Glutamatergic neuron (in vitro differentiated cells): Measurements from ENCODE around the gene CEACAM8. TPM values are rescaled to one million over a fixed set of nuclear protein-coding genes. Genes with fewer than 3 reads are reported as not detected.

ENCODE experiments used
- DNase-seq: peaks from one replicate; pipeline ENCODE4 v3.0.0; 2022
- H3K27ac Mint-ChIP-seq: one replicate; pipeline ENCODE4 v1.8.0; 2020; ENCODE audit warnings: mild to moderate bottlenecking, mixed read lengths, inconsistent platforms; ENCODE audit not compliant: unreplicated experiment
- H3K27me3 Mint-ChIP-seq: one replicate; pipeline ENCODE4 v1.8.0; 2020; ENCODE audit warnings: mild to moderate bottlenecking, moderate library complexity, mixed read lengths, inconsistent platforms; ENCODE audit not compliant: unreplicated experiment
- H3K36me3 Mint-ChIP-seq: one replicate; pipeline ENCODE4 v1.8.0; 2020; ENCODE audit warnings: mild to moderate bottlenecking, mixed read lengths, inconsistent platforms; ENCODE audit not compliant: unreplicated experiment
- H3K4me1 Mint-ChIP-seq: one replicate; pipeline ENCODE4 v1.8.0; 2020; ENCODE audit warnings: mild to moderate bottlenecking, low read depth, mixed read lengths, inconsistent platforms; ENCODE audit not compliant: unreplicated experiment
- H3K4me3 Mint-ChIP-seq: one replicate; pipeline ENCODE4 v1.8.0; 2020; ENCODE audit warnings: mild to moderate bottlenecking, mixed read lengths, inconsistent platforms; ENCODE audit not compliant: unreplicated experiment
- H3K9me3 Mint-ChIP-seq: one replicate; pipeline ENCODE4 v1.8.0; 2020; ENCODE audit warnings: mild to moderate bottlenecking, moderate library complexity, mixed read lengths, inconsistent platforms; ENCODE audit not compliant: unreplicated experiment
- total RNA-seq: library from RNA; stranded (reverse); fragmentation: NEBNext Ultra II Directional; extraction: Animal tissue kit (Norgen Biotek cat#: 25700); gene quantifications from one replicate; pipeline ENCODE4 v1.2.1, GENCODE V29; 2021; ENCODE audit not compliant: unreplicated experiment
- TF ChIP-seq, protein P1 (sequence below): fragments of 200-600 bp; sonication (generic); IDR thresholded peaks from one replicate; pipeline ENCODE4 v1.5.0; 2021; ENCODE audit not compliant: partially characterized antibody, unreplicated experiment

The CEACAM8 gene
- total RNA-seq, 1 donor from 2014 or later = not detected

DNA sequence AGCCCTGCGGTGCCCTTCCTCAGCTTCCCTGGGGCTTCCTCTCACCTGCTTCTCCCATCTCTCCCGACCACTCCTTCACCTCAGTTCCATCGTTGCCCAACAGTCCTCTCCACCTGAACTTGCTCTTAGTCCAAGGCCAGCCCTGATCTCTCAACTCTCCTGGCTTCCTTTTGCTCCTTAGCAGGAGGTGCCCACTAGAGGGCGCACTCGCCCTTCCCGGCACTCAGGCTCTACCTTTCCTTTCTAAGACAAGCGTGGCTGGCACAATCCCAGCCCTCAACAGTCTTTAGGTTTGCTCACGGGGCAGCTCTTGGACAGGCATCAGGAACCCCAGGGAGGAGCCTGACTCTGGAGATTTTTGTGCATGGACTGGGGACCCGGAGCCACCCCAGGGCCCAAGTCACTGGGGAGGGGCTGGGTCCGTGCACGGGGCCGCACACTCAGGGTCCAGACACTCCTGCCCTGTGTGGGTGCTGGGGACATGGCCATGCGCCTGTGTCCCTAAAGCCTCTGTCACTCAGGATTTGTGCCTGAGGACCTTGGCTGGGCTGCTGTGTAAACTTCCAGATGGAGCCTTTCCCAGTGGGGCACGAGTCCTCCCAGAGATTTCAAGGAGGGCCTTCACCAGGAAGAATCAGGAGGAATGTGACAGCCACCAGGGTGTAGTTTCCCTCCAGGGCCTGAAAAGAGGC, 12.1 kb upstream of the CEACAM8 start:
- peaks cover 2% of the 10 kb centered on the region for H3K27me3 Mint-ChIP-seq
- peaks cover 4% of the 10 kb centered on the region for H3K36me3 Mint-ChIP-seq
- H3K4me1 Mint-ChIP-seq = peaks cover 1% of the 10 kb centered on the region
- DNase-seq = peak; percentile 83
- H3K27ac Mint-ChIP-seq = no peak overlapping the region
- H3K4me3 Mint-ChIP-seq = no peak overlapping the region
- no peaks in the 10 kb centered on the region for H3K9me3 Mint-ChIP-seq
- TF ChIP-seq, protein P1, sequence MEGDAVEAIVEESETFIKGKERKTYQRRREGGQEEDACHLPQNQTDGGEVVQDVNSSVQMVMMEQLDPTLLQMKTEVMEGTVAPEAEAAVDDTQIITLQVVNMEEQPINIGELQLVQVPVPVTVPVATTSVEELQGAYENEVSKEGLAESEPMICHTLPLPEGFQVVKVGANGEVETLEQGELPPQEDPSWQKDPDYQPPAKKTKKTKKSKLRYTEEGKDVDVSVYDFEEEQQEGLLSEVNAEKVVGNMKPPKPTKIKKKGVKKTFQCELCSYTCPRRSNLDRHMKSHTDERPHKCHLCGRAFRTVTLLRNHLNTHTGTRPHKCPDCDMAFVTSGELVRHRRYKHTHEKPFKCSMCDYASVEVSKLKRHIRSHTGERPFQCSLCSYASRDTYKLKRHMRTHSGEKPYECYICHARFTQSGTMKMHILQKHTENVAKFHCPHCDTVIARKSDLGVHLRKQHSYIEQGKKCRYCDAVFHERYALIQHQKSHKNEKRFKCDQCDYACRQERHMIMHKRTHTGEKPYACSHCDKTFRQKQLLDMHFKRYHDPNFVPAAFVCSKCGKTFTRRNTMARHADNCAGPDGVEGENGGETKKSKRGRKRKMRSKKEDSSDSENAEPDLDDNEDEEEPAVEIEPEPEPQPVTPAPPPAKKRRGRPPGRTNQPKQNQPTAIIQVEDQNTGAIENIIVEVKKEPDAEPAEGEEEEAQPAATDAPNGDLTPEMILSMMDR = peak; percentile 84

DNA sequence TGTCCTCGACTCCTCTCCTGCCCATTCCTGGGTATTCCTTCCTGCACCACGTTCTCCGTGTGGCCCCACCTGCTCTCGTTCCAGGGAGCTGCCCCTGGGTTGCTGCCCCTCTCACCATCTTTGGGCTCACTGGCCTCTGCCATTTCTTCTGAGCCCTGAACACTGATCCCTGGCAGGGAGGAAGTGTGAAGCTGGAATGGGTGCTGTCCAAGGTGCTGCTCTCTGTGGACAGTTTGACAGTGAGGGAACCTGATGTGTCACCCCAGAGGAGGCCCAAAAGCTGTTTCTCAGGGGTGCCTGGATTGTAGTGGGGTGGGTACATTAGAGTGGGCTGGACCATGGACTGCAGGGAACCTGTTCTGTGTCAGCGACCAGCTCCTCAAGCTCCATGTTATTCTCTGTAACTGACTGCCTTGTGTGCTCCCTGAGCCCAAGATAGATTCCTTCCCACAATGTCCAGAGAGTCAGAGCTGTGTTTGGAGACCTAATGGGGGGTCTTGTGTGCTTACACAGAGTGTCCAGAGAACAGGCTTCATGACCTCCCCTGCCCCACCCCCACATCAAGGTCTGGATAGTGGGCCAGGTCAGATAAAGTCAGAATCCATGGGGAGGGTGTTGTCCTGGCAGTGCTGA, 7.2 kb upstream of the CEACAM8 start:
- no peak for DNase-seq
- Mint-ChIP-seq H3K27me3 (peaks cover 2% of the 10 kb centered on the region), H3K4me3 (no peak overlapping the region), H3K4me1 (no peaks in the 10 kb centered on the region), H3K27ac (no peak overlapping the region), H3K9me3 (peaks cover 4% of the 10 kb centered on the region), H3K36me3 (no peaks in the 10 kb centered on the region)
- TF ChIP-seq, protein P1 = no peak

DNA sequence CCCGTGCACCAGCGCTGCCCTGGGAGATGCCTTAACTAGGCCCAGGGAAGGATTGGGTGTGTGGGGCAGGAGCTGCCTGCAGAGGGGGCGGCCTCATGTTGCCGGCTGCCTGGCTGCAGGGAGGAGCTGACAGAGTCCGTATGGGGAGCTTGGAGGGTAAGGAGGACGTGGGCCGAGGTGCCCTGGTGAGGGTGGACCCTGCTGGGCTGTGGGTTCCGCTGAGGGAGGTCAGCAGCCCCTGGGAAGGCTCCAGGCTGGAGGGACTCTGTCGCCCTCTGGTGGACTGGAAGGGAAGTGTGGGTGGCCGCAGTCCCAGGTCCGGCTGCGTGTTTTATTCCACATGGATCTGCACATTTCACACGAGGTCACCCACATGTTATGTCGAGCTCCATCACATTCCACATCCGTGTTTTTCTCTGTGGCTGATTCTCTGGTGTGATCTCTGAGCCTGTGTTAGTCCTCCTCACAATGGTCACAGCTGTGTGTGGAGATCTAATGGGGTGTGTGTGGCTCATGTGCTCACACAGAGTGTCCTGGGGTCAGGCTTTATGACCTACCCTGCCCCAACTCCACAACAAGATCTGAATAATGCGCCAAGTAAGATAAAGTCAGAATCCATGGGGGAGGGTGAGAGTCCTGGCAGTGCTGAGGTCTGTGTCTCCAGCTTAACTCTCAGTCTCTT, 1.8 kb upstream of the CEACAM8 start:
- H3K27ac Mint-ChIP-seq = no peak overlapping the region
- H3K4me3 Mint-ChIP-seq = no peak overlapping the region
- no peaks in the 10 kb centered on the region for H3K36me3 Mint-ChIP-seq
- H3K27me3 Mint-ChIP-seq = no peaks in the 10 kb centered on the region
- peak; percentile 73 for DNase-seq
- TF ChIP-seq, protein P1 = peak; percentile 98
- H3K4me1 Mint-ChIP-seq = no peaks in the 10 kb centered on the region
- H3K9me3 Mint-ChIP-seq = peaks cover 7% of the 10 kb centered on the region

DNA sequence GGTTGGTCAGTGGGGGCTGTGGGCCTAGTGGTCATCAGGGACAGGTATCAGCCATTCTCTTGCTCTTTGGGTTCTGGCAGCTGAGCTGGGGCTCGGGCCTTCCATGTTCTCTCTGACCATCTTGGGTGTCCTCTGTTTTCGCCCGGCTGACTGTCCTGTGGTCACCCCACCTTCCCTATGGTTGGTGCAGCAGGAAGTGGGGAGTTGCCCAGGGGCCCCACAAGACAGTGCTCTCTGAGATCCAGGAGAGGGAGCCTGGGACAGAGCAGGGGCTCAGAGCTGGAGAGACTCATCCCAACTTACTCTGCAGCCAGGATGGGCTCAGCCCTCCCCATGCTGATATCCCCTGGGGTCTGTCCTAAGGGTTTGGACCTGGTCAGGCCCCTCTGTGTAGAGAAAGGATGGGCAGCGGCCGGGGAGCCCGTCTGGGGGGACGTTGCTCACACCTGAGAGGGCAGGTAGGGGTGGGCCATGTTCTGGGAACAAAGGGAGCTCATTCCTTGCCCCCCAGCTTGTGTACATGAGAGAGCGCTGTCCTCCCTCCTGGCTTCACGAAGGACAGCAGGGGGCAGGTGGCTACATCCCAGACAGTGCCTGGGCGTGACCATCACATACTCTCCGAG, 937 bp upstream of the CEACAM8 start:
- no peaks in the 10 kb centered on the region for H3K36me3 Mint-ChIP-seq
- DNase-seq = no peak
- no peak overlapping the region for H3K27ac Mint-ChIP-seq
- no peak overlapping the region for H3K4me3 Mint-ChIP-seq
- TF ChIP-seq, protein P1 = no peak
- H3K4me1 Mint-ChIP-seq = no peaks in the 10 kb centered on the region
- peaks cover 7% of the 10 kb centered on the region for H3K9me3 Mint-ChIP-seq
- H3K27me3 Mint-ChIP-seq = no peaks in the 10 kb centered on the region

DNA sequence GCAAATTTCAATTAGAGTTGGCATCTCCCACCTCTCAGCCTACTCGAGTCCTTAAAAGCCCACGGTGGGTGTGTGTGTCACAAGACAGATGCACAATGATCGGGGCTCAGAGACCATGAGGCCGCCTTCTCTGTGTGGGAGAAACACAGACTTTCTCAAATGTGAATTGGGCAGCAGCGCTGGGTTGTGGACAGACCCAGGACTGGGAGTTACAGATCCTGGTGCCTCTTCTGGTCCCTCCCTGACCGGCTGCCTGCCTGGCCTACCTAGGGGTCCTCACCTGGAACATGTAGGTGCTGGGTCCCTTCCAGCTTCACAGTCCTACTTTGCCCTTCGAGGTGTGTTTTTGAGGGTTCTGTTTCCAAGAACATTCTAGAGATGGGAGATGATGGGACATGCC, 4.9 kb downstream of the CEACAM8 start:
- TF ChIP-seq, protein P1 = no peak
- H3K4me1 Mint-ChIP-seq = no peaks in the 10 kb centered on the region
- no peak overlapping the region for H3K27ac Mint-ChIP-seq
- H3K9me3 Mint-ChIP-seq = peaks cover 3% of the 10 kb centered on the region
- H3K4me3 Mint-ChIP-seq = no peak overlapping the region
- H3K27me3 Mint-ChIP-seq = peaks cover 3% of the 10 kb centered on the region
- H3K36me3 Mint-ChIP-seq = no peaks in the 10 kb centered on the region
- DNase-seq = no peak
